Pulmonary artery endothelial cell (primary cell): Measurements from ENCODE around the gene B3GNT4. TPM values are rescaled to one million over a fixed set of nuclear protein-coding genes. Genes with fewer than 3 reads are reported as not detected.
"Not testable (repeated sequence)": the region's sequence is repeated elsewhere in the genome, so short reads cannot be mapped to it uniquely, and the experiment has no call there.

Experiments
- DNase-seq: peaks from one replicate; pipeline ENCODE4 v3.0.0-alpha.2; 2011; ENCODE audit warnings: low read depth, low spot score
- total RNA-seq: library from RNA; depleted of rRNA; stranded (reverse); fragments of >200 nt; gene quantifications from 2 replicates; pipeline ENCODE4 v1.2.3, GENCODE V29; 2014

B3GNT4 gene
- total RNA-seq, 1 donor from 2014 or later, result under 0.01 TPM

- DNase-seq, result no peak
Measured at GRCh38 chr12:122215771-122216170, 12.3 kb downstream of the B3GNT4 start.

GRCh38 chr12:122216445-122216844 is 12.9 kb downstream of the B3GNT4 start:
- no peak for DNase-seq

GRCh38 chr12:122225683-122226365 is 22.3 kb downstream of the B3GNT4 start, which contains the start of gene DIABLO:
Gene DIABLO (minus strand): TSS chr12:122226052. CDS start chr12:122226014, 38 bp downstream.
- peak; percentile 97 for DNase-seq

GRCh38 chr12:122226366-122227125 is 23.0 kb downstream of the B3GNT4 start:
- no peak for DNase-seq

GRCh38 chr12:122227341-122227740 is 23.8 kb downstream of the B3GNT4 start:
- DNase-seq, result no peak

GRCh38 chr12:122228092-122228491 is 24.6 kb downstream of the B3GNT4 start:
- no peak for DNase-seq

GRCh38 chr12:122230798-122231197 is 27.3 kb downstream of the B3GNT4 start:
- DNase-seq, result no peak

GRCh38 chr12:122232691-122233090 is 29.2 kb downstream of the B3GNT4 start:
- DNase-seq, result no peak

- DNase-seq, result no peak
Measured at GRCh38 chr12:122235741-122236140, 32.2 kb downstream of the B3GNT4 start.

GRCh38 chr12:122238861-122239260 is 35.4 kb downstream of the B3GNT4 start:
- DNase-seq, result no peak

GRCh38 chr12:122243965-122244364 is 40.5 kb downstream of the B3GNT4 start:
- no peak for DNase-seq

GRCh38 chr12:122244565-122245371 is 41.3 kb downstream of the B3GNT4 start:
- no peak for DNase-seq

GRCh38 chr12:122245553-122245952 is 42.0 kb downstream of the B3GNT4 start:
- no peak for DNase-seq

- no peak for DNase-seq
Measured at GRCh38 chr12:122250047-122250446, 46.5 kb downstream of the B3GNT4 start.

- DNase-seq, result no peak
Measured at GRCh38 chr12:122250536-122250935, 47.0 kb downstream of the B3GNT4 start.

GRCh38 chr12:122258462-122258861 is 55.0 kb downstream of the B3GNT4 start:
- not testable (repeated sequence) for DNase-seq

Other genes with a start within 250 kb of the B3GNT4 start
- gene BCL7A, start 181.8 kb upstream of the B3GNT4 start, total RNA-seq, result 7.7 and 8.2 TPM in 2 replicates
- 16.5 and 21.6 TPM in 2 replicates for gene MLXIP, start 125.0 kb upstream of the B3GNT4 start, total RNA-seq
- not detected in 2 replicates for gene IL31, start 29.5 kb upstream of the B3GNT4 start, total RNA-seq
- 2.2 TPM in 2 replicates for gene LRRC43, start 20.6 kb upstream of the B3GNT4 start, total RNA-seq
- gene DIABLO, start 22.3 kb downstream of the B3GNT4 start, total RNA-seq, result 56.6 and 62.1 TPM in 2 replicates
- 16.4 and 30.0 TPM in 2 replicates for gene VPS33A, start 62.8 kb downstream of the B3GNT4 start, total RNA-seq
- 47.4 and 59.2 TPM in 2 replicates for gene CLIP1, start 219.0 kb downstream of the B3GNT4 start, total RNA-seq